Keratinocyte (primary cell): ENCODE measurements around the gene MT1E. TPM values are rescaled to one million over a fixed set of nuclear protein-coding genes. Genes with fewer than 3 reads are reported as not detected.

Source experiments
- DNase-seq: peaks from one replicate; pipeline ENCODE4 v3.0.0-alpha.2; 2011; ENCODE audit warnings: low read depth, missing footprints, low spot score
- FAIRE-seq: peaks from 2 replicates; lab custom pipeline; 2011; peaks lifted over from hg19 to GRCh38; lab: Jason Lieb, UNC
- H2AFZ ChIP-seq: 2 replicates; pipeline ENCODE4 v1.6.0; 2012; ENCODE audit warnings: low read length, control low read depth, inconsistent platforms; ENCODE audit not compliant: control insufficient read depth
- H3K27ac ChIP-seq: 2 replicates; pipeline ENCODE4 v1.5.1; 2011; ENCODE audit warnings: low read length; ENCODE audit not compliant: control insufficient read depth, insufficient read depth
- H3K27me3 ChIP-seq: 3 replicates; pipeline ENCODE4 v1.6.0; 2011; ENCODE audit warnings: low read length; ENCODE audit not compliant: control insufficient read depth, insufficient read depth; ENCODE audit errors: extremely low read depth
- H3K36me3 ChIP-seq, 2 experiments: 2 replicates in 1 of 2; 3 replicates in 1 of 2; pipeline ENCODE4 v1.5.1; 2011; ENCODE audit warnings: low read length in 2 of 2, mild to moderate bottlenecking in 1 of 2; ENCODE audit not compliant: control insufficient read depth in 2 of 2, insufficient read depth in 2 of 2; ENCODE audit errors: extremely low read depth in 1 of 2
- H3K4me1 ChIP-seq: 3 replicates; pipeline ENCODE4 v1.5.1; 2011; ENCODE audit warnings: low read length; ENCODE audit not compliant: control insufficient read depth, insufficient read depth; ENCODE audit errors: extremely low read depth
- H3K4me2 ChIP-seq: 3 replicates; pipeline ENCODE4 v1.6.0; 2011; ENCODE audit warnings: low read depth, low read length; ENCODE audit not compliant: control insufficient read depth, insufficient read depth; ENCODE audit errors: extremely low read depth
- H3K4me3 ChIP-seq, 3 experiments: fragments of 200-600 bp in 1 of 3; sonication (generic) in 1 of 3; 2 replicates in 2 of 3; 3 replicates in 1 of 3; pipeline ENCODE4 v1.5.1; 2011 to 2016; ENCODE audit warnings: low read length in 3 of 3, mild to moderate bottlenecking in 3 of 3, control low read depth in 2 of 3, inconsistent platforms in 1 of 3, low read depth in 1 of 3, mixed read lengths in 1 of 3, mixed run types in 1 of 3, moderate library complexity in 1 of 3; ENCODE audit not compliant: control insufficient read depth in 2 of 3, insufficient read depth in 2 of 3; ENCODE audit errors: extremely low read depth in 1 of 3
- H3K79me2 ChIP-seq: 2 replicates; pipeline ENCODE4 v1.6.0; 2012; ENCODE audit warnings: low read length; ENCODE audit not compliant: control insufficient read depth, insufficient read depth
- H3K9ac ChIP-seq: 3 replicates; pipeline ENCODE4 v1.6.0; 2011; ENCODE audit warnings: low read length; ENCODE audit not compliant: control insufficient read depth, insufficient read depth; ENCODE audit errors: extremely low read depth
- H3K9me1 ChIP-seq: 3 replicates; pipeline ENCODE4 v1.6.0; 2011; ENCODE audit warnings: low read length; ENCODE audit not compliant: control insufficient read depth, insufficient read depth; ENCODE audit errors: extremely low read depth
- H3K9me3 ChIP-seq: 2 replicates; pipeline ENCODE4 v1.5.1; 2012; ENCODE audit warnings: low read depth, low read length; ENCODE audit not compliant: control insufficient read depth
- H4K20me1 ChIP-seq: 3 replicates; pipeline ENCODE4 v1.6.0; 2011; ENCODE audit warnings: low read length; ENCODE audit not compliant: control insufficient read depth, insufficient read depth; ENCODE audit errors: extremely low read depth
- EZH2 ChIP-seq: IDR thresholded peaks from one replicate; pipeline ENCODE4 v1.6.1; 2012; ENCODE audit warnings: inconsistent platforms, mild to moderate bottlenecking, low read length, moderate library complexity
- dilution Hi-C: fragments of 300-500 bp; cut with MboI; formaldehyde crosslinking; loops from one replicate; pipeline ENCODE4 v1.7.0; 2020; ENCODE audit warnings: low sequenced_read_pairs; ENCODE audit not compliant: extremely low pct_ligation_motif_present
- polyA plus RNA-seq, 5 experiments: library from polyadenylated mRNA; depleted of rRNA in 3 of 5; stranded (reverse) in 3 of 5; stranded (forward) in 1 of 5; unstranded in 1 of 5; fragments of >200 nt; gene quantifications; 1 replicate in 1 of 5; 2 replicates in 3 of 5; 3 replicates in 1 of 5; pipeline versions ENCODE4 v1.2.1 to v1.2.3, GENCODE V29; 2011 to 2012; ENCODE audit warnings: missing spikeins in 2 of 5, low read depth in 1 of 5, low replicate concordance in 1 of 5
- TF ChIP-seq, protein P1 (sequence below), 3 experiments: IDR thresholded peaks in 1 of 3; conservative IDR thresholded peaks in 1 of 3; optimal IDR thresholded peaks in 1 of 3; 2 replicates in 2 of 3; 3 replicates in 1 of 3; pipeline versions ENCODE3 to v1.5.1; 2011; ENCODE audit warnings: low read length in 3 of 3, mild to moderate bottlenecking in 3 of 3, moderate library complexity in 2 of 3, control low read depth in 1 of 3, inconsistent platforms in 1 of 3; ENCODE audit not compliant: insufficient read depth in 2 of 3; ENCODE audit errors: extremely low read depth in 1 of 3

The MT1E gene
- polyA plus RNA-seq, 1 donor (not counting 4 experiments of a cell fraction or from before 2014, with no cell fraction given): 394 TPM

DNA sequence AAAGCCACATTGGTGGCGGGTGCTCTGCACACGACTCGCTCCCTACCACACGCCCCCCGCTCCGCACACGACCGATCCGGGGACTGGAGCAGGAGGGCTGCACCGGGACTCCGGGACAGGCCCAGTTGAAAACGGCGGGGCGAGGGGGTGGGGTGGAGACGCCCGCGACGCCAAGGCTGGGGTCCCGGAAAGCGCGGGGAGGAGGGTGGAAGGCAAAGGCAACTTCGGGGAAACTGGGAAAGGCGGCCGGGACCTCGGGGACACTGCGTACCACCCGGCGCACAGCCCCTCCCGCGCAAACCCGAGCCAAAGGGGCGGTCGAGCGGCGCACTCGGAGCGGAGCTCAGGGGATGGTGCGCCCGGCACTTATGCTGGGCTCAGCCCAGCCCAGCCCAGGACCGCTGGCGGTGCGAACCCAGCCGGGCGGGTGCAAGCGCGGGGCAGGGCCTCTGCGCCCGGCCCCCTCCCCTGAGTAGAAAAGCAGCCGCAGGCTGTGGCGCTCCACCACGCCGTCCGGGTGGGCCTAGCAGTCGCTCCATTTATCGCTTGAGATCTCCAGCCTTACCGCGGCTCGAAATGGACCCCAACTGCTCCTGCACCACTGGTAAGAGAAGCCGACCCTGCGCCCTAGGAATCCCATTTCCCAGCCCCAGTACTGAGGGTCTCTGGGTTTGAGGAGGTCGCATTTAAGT is 6.7 kb downstream of the MT1E start, which contains the start of gene MT1M:
Gene MT1M, plus strand, starts transcription at position 504 of the 692 bp plus-strand sequence. Its CDS starts 73 bp downstream, at position 577.
- peaks cover 3% of the 10 kb centered on the region for H4K20me1 ChIP-seq
- no peaks in the 10 kb centered on the region for H3K79me2 ChIP-seq
- DNase-seq (no peak), FAIRE-seq (no peak)
- H3K9ac ChIP-seq: no peak within 1 kb of the TSS
- no peak within 1 kb of the TSS for H3K4me2 ChIP-seq
- no peak within 1 kb of the TSS for H2AFZ ChIP-seq
- H3K4me3 ChIP-seq: no peak within 1 kb of the TSS
- no peaks in the 10 kb centered on the region for H3K36me3 ChIP-seq
- H3K4me1 ChIP-seq: peaks cover 4% of the 10 kb centered on the region
- H3K9me1 ChIP-seq: no peaks in the 10 kb centered on the region
- H3K9me3 ChIP-seq: no peaks in the 10 kb centered on the region
- TF ChIP-seq, protein P1, sequence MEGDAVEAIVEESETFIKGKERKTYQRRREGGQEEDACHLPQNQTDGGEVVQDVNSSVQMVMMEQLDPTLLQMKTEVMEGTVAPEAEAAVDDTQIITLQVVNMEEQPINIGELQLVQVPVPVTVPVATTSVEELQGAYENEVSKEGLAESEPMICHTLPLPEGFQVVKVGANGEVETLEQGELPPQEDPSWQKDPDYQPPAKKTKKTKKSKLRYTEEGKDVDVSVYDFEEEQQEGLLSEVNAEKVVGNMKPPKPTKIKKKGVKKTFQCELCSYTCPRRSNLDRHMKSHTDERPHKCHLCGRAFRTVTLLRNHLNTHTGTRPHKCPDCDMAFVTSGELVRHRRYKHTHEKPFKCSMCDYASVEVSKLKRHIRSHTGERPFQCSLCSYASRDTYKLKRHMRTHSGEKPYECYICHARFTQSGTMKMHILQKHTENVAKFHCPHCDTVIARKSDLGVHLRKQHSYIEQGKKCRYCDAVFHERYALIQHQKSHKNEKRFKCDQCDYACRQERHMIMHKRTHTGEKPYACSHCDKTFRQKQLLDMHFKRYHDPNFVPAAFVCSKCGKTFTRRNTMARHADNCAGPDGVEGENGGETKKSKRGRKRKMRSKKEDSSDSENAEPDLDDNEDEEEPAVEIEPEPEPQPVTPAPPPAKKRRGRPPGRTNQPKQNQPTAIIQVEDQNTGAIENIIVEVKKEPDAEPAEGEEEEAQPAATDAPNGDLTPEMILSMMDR (optimal IDR thresholded peaks at IDR 0.05 in 1 of 3, IDR thresholded peaks at IDR 0.05 in 1 of 3, conservative IDR thresholded peaks at IDR 0.05 in 1 of 3; ENCODE audit: extremely low read depth in 1 of 3, insufficient read depth in 2 of 3, low read length in 3 of 3): no peak
- peak; percentile 26 for TF ChIP-seq EZH2
- H3K27me3 ChIP-seq: peaks cover 42% of the 10 kb centered on the region
- dilution Hi-C loops: no loop called here
- H3K27ac ChIP-seq: no peak within 1 kb of the TSS

DNA sequence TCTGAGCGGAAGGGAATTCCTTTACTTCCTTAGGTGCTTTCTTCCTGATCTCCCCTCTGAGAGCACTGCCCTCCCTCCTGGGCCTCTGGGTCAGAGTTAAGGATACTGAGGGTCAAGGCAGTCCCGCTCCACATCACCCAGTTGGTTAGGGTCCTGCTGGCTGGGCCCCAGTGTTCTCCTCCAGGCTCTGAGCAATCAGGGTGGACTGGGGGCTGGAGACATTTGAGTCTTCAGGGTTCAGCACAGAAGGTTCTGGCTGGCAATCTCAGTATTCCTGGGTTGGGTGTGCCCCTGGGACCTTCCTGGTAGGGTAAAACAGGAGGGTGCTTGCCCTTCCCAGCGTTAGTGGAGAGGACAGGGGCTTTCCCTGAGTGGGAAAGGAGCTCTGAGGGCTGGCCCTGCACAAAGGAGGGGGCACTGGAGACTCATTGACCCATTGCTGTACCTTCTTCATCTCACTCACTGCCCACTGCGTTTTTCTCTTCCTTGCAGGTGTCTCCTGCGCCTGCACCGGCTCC is 7.3 kb downstream of the MT1E start:
- no peak overlapping the region for H3K27ac ChIP-seq
- H2AFZ ChIP-seq: no peak overlapping the region
- H3K9ac ChIP-seq: no peak overlapping the region
- H3K79me2 ChIP-seq: no peaks in the 10 kb centered on the region
- H3K36me3 ChIP-seq: no peaks in the 10 kb centered on the region
- no peak for FAIRE-seq
- TF ChIP-seq EZH2: peak; percentile 49
- TF ChIP-seq, protein P1 (optimal IDR thresholded peaks at IDR 0.05 in 1 of 3, IDR thresholded peaks at IDR 0.05 in 1 of 3, conservative IDR thresholded peaks at IDR 0.05 in 1 of 3; ENCODE audit: extremely low read depth in 1 of 3, insufficient read depth in 2 of 3, low read length in 3 of 3): no peak
- no peak overlapping the region for H3K4me2 ChIP-seq
- no peak overlapping the region for H3K4me3 ChIP-seq
- peaks cover 3% of the 10 kb centered on the region for H4K20me1 ChIP-seq
- dilution Hi-C loops: no loop called here
- no peak for DNase-seq
- H3K9me1 ChIP-seq: no peaks in the 10 kb centered on the region
- peaks cover 4% of the 10 kb centered on the region for H3K4me1 ChIP-seq
- no peaks in the 10 kb centered on the region for H3K9me3 ChIP-seq
- peaks cover 46% of the 10 kb centered on the region for H3K27me3 ChIP-seq
